Stimulated activated CD8-positive, alpha-beta memory T cell treated with anti-CD3 and anti-CD28 coated beads, Interleukin-12 subunit alpha, Interleukin-12 subunit beta, amount 100 ng/mL, for 4 hours (primary cell): ENCODE measurements around the gene UBASH3B.

ENCODE experiments used
- DNase-seq: peaks from one replicate; pipeline ENCODE4 v3.0.0-alpha.2; 2020; ENCODE audit warnings: low read depth

UBASH3B gene

DNA sequence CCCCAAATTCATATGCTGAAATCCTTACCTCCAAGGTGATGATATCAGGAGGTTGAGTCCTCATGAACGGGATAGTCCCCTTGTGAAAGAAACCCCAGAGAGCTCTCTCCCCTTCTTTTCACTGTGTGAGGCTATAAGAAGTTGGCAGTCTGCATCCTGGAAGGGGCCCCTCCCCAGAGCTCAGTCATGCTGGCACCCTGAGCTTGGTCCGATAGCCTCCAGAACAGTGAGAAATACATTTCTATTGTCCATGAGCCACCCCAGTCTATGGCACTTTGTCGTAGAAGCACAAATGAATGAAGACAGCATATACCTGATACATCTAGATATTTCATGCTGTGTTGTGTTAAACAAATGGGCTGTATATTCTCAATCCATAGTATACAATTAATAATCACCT, 101.7 kb downstream of the UBASH3B start:
- no peak for DNase-seq

GRCh38 chr11:122758339-122758738, 102.8 kb downstream of the UBASH3B start:
- DNase-seq, result no peak

GRCh38 chr11:122758974-122759373, 103.5 kb downstream of the UBASH3B start:
- no peak for DNase-seq

- DNase-seq, result no peak
Measured at GRCh38 chr11:122763108-122763507, 107.6 kb downstream of the UBASH3B start.

DNA sequence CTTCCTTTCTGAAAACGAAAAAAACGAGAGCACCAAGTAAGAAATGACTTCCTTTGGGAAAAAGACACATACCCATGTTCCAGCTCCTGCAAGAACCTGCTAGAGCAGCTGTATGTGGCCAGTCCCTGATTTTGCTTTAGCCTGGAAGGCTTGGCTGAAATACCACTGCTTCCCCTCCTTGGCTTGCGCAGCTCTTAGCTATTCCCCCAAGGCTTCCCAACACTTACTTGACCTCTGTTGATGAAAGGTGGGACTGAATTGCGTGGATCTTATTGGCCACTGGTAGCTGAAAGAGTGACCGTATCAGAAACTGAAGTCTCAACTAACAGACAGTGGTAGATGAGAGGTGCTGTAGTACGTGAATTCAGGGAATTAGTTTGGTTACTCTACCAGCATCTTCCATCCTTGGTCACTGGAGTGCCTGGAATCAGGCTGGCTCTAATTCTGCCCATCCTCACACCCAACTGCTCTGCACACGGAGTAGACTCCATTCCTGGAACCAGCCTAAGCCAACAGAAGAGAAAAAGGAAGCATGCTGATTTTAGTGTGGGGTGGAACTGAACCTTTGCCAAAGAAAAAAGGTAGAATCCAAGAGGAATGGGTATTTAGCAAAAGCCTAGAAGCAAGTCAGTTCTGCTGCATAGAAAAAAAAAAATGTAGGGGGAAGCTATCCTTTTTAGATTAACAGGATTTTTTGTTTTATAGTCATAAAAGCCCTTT, 109.0 kb downstream of the UBASH3B start:
- no peak for DNase-seq

- DNase-seq, result no peak
Measured at GRCh38 chr11:122765487-122766131, 110.1 kb downstream of the UBASH3B start.

- DNase-seq, result no peak
Measured at GRCh38 chr11:122769126-122769780, 113.7 kb downstream of the UBASH3B start.

GRCh38 chr11:122772945-122773344, 117.4 kb downstream of the UBASH3B start:
- DNase-seq, result no peak

DNA sequence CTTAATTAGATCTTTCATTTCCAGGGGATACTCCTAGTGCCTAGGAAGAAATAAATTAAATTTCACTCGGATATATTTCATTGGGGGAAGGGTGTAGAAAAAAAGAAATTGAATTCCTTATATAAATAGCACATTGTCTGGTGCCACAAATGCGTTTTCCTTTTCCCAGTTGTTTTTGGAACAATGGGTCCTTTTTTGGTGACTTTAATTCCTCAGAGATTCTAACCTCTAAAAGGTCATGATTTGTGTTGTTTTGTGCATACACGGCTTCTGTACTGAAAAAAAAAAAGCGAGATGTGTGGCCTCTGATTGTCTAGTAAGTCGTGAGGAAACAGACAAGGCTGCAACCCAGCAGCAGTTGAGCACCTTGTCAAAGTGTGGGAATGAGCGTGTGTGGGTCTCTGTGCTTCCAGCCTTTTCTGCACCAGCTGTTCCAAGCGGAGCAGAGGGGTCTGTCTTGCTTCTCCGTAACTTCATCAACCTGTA, 118.3 kb downstream of the UBASH3B start:
- DNase-seq, result no peak

- DNase-seq, result no peak
Measured at GRCh38 chr11:122775675-122776271, 120.3 kb downstream of the UBASH3B start.

DNA sequence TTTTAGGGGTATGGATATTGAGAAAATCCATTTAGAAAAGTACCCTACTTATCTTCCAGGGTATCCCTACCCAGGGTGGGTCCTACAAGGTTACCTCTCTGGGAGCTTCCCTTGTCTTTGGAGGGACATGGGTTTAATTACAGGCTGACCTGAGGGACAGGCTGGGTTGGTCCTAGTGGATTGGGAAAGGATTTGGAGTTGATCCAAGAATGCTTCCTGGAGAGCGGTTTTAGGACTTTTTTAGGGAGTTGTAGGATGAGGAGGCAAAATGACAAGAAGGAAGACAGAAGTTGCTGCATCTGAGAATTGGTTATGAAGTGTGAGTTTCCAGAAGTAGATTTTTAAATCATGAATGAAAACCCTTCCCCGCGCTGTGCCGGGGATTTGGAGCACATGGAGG, 121.0 kb downstream of the UBASH3B start:
- no peak for DNase-seq

GRCh38 chr11:122777343-122777742, 121.8 kb downstream of the UBASH3B start:
- DNase-seq, result no peak

GRCh38 chr11:122778148-122778547, 122.6 kb downstream of the UBASH3B start:
- DNase-seq, result no peak

GRCh38 chr11:122779047-122779629, 123.6 kb downstream of the UBASH3B start:
- DNase-seq, result no peak

GRCh38 chr11:122780296-122780949, 124.9 kb downstream of the UBASH3B start:
- DNase-seq, result no peak

GRCh38 chr11:122781378-122782195, 126.1 kb downstream of the UBASH3B start:
- DNase-seq, result peak; percentile 42

DNA sequence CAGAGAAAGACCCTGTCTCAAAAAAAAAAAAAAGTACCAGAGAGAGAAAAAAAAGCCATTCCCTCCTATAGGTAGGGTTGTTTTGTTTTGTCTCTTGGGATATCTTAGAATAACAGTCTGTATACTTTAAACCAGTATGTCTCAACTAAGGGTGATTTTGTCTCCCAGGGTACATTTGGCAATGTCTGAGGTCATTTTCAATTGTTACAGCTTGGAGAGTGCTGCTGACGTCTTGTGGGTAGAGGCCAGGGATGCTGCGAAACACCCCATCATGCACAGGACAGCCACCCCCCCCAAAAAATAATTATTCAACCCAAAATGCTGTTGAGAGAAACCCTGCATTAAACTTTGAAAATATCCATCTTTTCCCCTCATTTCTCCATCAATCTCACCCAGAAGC, 126.7 kb downstream of the UBASH3B start:
- DNase-seq, result no peak

- DNase-seq, result no peak
Measured at GRCh38 chr11:122784325-122784955, 128.9 kb downstream of the UBASH3B start.

GRCh38 chr11:122785031-122785541, 129.6 kb downstream of the UBASH3B start:
- no peak for DNase-seq

GRCh38 chr11:122786896-122787295, 131.4 kb downstream of the UBASH3B start:
- DNase-seq, result no peak
